ENCODE results near the gene ANKRD36.
"Not testable (repeated sequence)": the region's sequence is repeated elsewhere in the genome, so short reads cannot be mapped to it uniquely, and the experiment has no call there.

Gene ANKRD36

GRCh38 chr2:97113050-97113881 is at the start of gene ANKRD36:
Gene ANKRD36, plus strand, starts transcription at chr2:97113153. Its CDS starts 587 bp downstream, at chr2:97113740.
- peak; percentile 79 for DNase-seq (ENCODE audit: low read depth)

- not testable (repeated sequence) for DNase-seq (ENCODE audit: low read depth)
Observed at GRCh38 chr2:97066030-97066429, 46.9 kb upstream of the ANKRD36 start.

GRCh38 chr2:97067279-97068004 is 45.5 kb upstream of the ANKRD36 start:
- no peak for DNase-seq (ENCODE audit: low read depth)

- DNase-seq (ENCODE audit: low read depth), result no peak
Observed at GRCh38 chr2:97068074-97068473, 44.9 kb upstream of the ANKRD36 start.

- not testable (repeated sequence) for DNase-seq (ENCODE audit: low read depth)
Observed at GRCh38 chr2:97068722-97069121, 44.2 kb upstream of the ANKRD36 start.

GRCh38 chr2:97070915-97071314 is 42.0 kb upstream of the ANKRD36 start:
- not testable (repeated sequence) for DNase-seq (ENCODE audit: low read depth)

- DNase-seq (ENCODE audit: low read depth), result not testable (repeated sequence)
Observed at GRCh38 chr2:97077213-97077612, 35.7 kb upstream of the ANKRD36 start.

GRCh38 chr2:97080855-97081254 is 32.1 kb upstream of the ANKRD36 start:
- not testable (repeated sequence) for DNase-seq (ENCODE audit: low read depth)

- DNase-seq (ENCODE audit: low read depth), result not testable (repeated sequence)
Observed at GRCh38 chr2:97082206-97082605, 30.7 kb upstream of the ANKRD36 start.

- DNase-seq (ENCODE audit: low read depth), result not testable (repeated sequence)
Observed at GRCh38 chr2:97083516-97083915, 29.4 kb upstream of the ANKRD36 start.

- not testable (repeated sequence) for DNase-seq (ENCODE audit: low read depth)
Observed at GRCh38 chr2:97085093-97085492, 27.9 kb upstream of the ANKRD36 start.

- not testable (repeated sequence) for DNase-seq (ENCODE audit: low read depth)
Observed at GRCh38 chr2:97088706-97089105, 24.2 kb upstream of the ANKRD36 start.

GRCh38 chr2:97092946-97093345 is 20.0 kb upstream of the ANKRD36 start:
- not testable (repeated sequence) for DNase-seq (ENCODE audit: low read depth)

- not testable (repeated sequence) for DNase-seq (ENCODE audit: low read depth)
Observed at GRCh38 chr2:97093983-97094771, 18.8 kb upstream of the ANKRD36 start.

GRCh38 chr2:97094772-97095611 is 18.0 kb upstream of the ANKRD36 start, which contains the start of gene FAHD2B:
Gene FAHD2B, minus strand, starts transcription at chr2:97094882. Its CDS starts 3,176 bp downstream, at chr2:97091706.
- peak; percentile 77 for DNase-seq (ENCODE audit: low read depth)

GRCh38 chr2:97095661-97096060 is 17.3 kb upstream of the ANKRD36 start:
- no peak for DNase-seq (ENCODE audit: low read depth)

- not testable (repeated sequence) for DNase-seq (ENCODE audit: low read depth)
Observed at GRCh38 chr2:97098786-97099372, 14.1 kb upstream of the ANKRD36 start.

- DNase-seq (ENCODE audit: low read depth), result not testable (repeated sequence)
Observed at GRCh38 chr2:97106878-97107277, 6.1 kb upstream of the ANKRD36 start.

GRCh38 chr2:97111246-97111645 is 1.7 kb upstream of the ANKRD36 start:
- DNase-seq (ENCODE audit: low read depth), result not testable (repeated sequence)

GRCh38 chr2:97112320-97113049 is 468 bp upstream of the ANKRD36 start:
- peak; percentile 44 for DNase-seq (ENCODE audit: low read depth)

Data from activated T-cell treated with anti-CD3 and anti-CD28 coated beads for 24 hours (primary cell).